OCI-LY3 (cell line): ENCODE measurements around the gene HMX1.
A peak's percentile ranks its signal among the peaks of the same experiment; 100 is the strongest.

ENCODE experiments used
- H2AFZ ChIP-seq: fragments of 200-600, 300-600 bp; shearing (Covaris generic); 2 replicates; pipeline ENCODE4 v1.6.0; 2014; ENCODE audit warnings: antibody characterized with exemption, low read depth, low read length
- H3K27ac ChIP-seq: fragments of 200-600, 300-600 bp; sonication (generic); 2 replicates; pipeline ENCODE4 v1.5.1; 2014; ENCODE audit warnings: mild to moderate bottlenecking, low read length, moderate library complexity, mixed read lengths
- H3K27me3 ChIP-seq: fragments of 200-600, 300-600 bp; sonication (generic); 2 replicates; pipeline ENCODE4 v1.6.1; 2014; ENCODE audit warnings: low read depth, low read length, mixed read lengths
- H3K36me3 ChIP-seq: fragments of 200-600, 300-600 bp; sonication (generic); replicated peaks from 2 replicates; pipeline ENCODE3; 2014; ENCODE audit warnings: low read depth, low read length, mixed read lengths
- H3K4me1 ChIP-seq: fragments of 300-600, 200-600 bp; sonication (generic); 2 replicates; pipeline ENCODE4 v1.6.1; 2014; ENCODE audit warnings: low read length, mixed read lengths
- H3K4me2 ChIP-seq: fragments of 200-600, 300-600 bp; sonication (generic); 2 replicates; pipeline ENCODE4 v1.6.1; 2014; ENCODE audit warnings: low read length, mixed read lengths
- H3K4me3 ChIP-seq: fragments of 300-600, 200-600 bp; sonication (generic); 2 replicates; pipeline ENCODE4 v1.5.1; 2014; ENCODE audit warnings: antibody characterized with exemption, mild to moderate bottlenecking, low read length, moderate library complexity
- H3K79me2 ChIP-seq: fragments of 300-600, 200-600 bp; shearing (Covaris generic); 2 replicates; pipeline ENCODE4 v1.6.1; 2014; ENCODE audit warnings: mild to moderate bottlenecking, low read length, mixed read lengths
- H3K9ac ChIP-seq: fragments of 300-600, 200-600 bp; shearing (Covaris generic); 2 replicates; pipeline ENCODE4 v1.6.0; 2014; ENCODE audit warnings: mild to moderate bottlenecking, low read length, moderate library complexity
- H3K9me3 ChIP-seq: fragments of 200-600, 300-600 bp; shearing (Covaris generic); 2 replicates; pipeline ENCODE4 v1.6.1; 2014; ENCODE audit warnings: low read length, mixed read lengths; ENCODE audit not compliant: insufficient read depth
- H4K20me1 ChIP-seq: fragments of 200-600, 300-600 bp; sonication (generic); 2 replicates; pipeline ENCODE4 v1.6.1; 2016; ENCODE audit warnings: low read length, mixed read lengths; ENCODE audit not compliant: insufficient read depth
- CTCF ChIP-seq: fragments of 200-600, 300-600 bp; sonication (generic); IDR thresholded peaks from 2 replicates; pipeline ENCODE4 v1.5.1; 2014; ENCODE audit warnings: antibody characterized with exemption, low read length, low read depth
- EZH2phosphoT487 ChIP-seq: fragments of 200-600 bp; shearing (Covaris generic); IDR thresholded peaks from 2 replicates; pipeline ENCODE4 v1.6.1; 2018; ENCODE audit warnings: antibody characterized with exemption, mixed run types, low read depth

The HMX1 gene

GRCh38 chr4:8821151-8821950 lies 50.3 kb downstream of the HMX1 start:
- no peak overlapping the region for H3K4me2 ChIP-seq
- no peak overlapping the region for H3K27ac ChIP-seq
- H3K4me3 ChIP-seq = no peak overlapping the region
- H3K4me1 ChIP-seq = peaks cover 39% of the 10 kb centered on the region
- 0 out of 2 replicates have a peak, but pooled peaks cover 2% of the 10 kb centered on the region for H3K27me3 ChIP-seq
- no peak overlapping the region for H2AFZ ChIP-seq
- no peak for TF ChIP-seq CTCF
- TF ChIP-seq EZH2phosphoT487 = no peak
- 0 out of 2 replicates have a peak, but pooled peaks cover 3% of the 10 kb centered on the region for H3K9me3 ChIP-seq
- H3K79me2 ChIP-seq = no peaks in the 10 kb centered on the region
- no peaks in the 10 kb centered on the region for H4K20me1 ChIP-seq
- no peak overlapping the region for H3K9ac ChIP-seq
- H3K36me3 ChIP-seq = no peaks in the 10 kb centered on the region

- TF ChIP-seq CTCF (no peak), EZH2phosphoT487 (no peak)
- peak overlapping the region; percentile 95 for H3K4me2 ChIP-seq
These were observed 51.2 kb downstream of the HMX1 start for GRCh38 chr4:8820178-8821102.

GRCh38 chr4:8819473-8820177 lies 52.0 kb downstream of the HMX1 start:
- Histone ChIP-seq H3K27me3 (no peaks in the 10 kb centered on the region), H3K9ac (peak overlapping the region; percentile 65), H3K4me1 (peaks cover 39% of the 10 kb centered on the region), H3K4me3 (peak overlapping the region; percentile 73), H2AFZ (peak overlapping the region; percentile 55; the same call in 1 of the 2 replicates), H3K36me3 (no peaks in the 10 kb centered on the region), H3K4me2 (peak overlapping the region; percentile 95), H3K9me3 (0 out of 2 replicates have a peak, but pooled peaks cover under 1% of the 10 kb centered on the region), H4K20me1 (no peaks in the 10 kb centered on the region), H3K27ac (peak overlapping the region; percentile 82), H3K79me2 (no peaks in the 10 kb centered on the region)
- TF ChIP-seq EZH2phosphoT487 (no peak), CTCF (peak; percentile 49)

More at GRCh38 chr4:8820178-8821102, 51.2 kb downstream of the HMX1 start:
- H2AFZ ChIP-seq = no peak overlapping the region
- no peaks in the 10 kb centered on the region for H3K36me3 ChIP-seq
- no peaks in the 10 kb centered on the region for H3K27me3 ChIP-seq
- H4K20me1 ChIP-seq = no peaks in the 10 kb centered on the region
- no peaks in the 10 kb centered on the region for H3K79me2 ChIP-seq
- H3K27ac ChIP-seq = peak overlapping the region; percentile 82; the same call in 1 of the 2 replicates
- peaks cover 39% of the 10 kb centered on the region for H3K4me1 ChIP-seq
- H3K9me3 ChIP-seq = 0 out of 2 replicates have a peak, but pooled peaks cover 3% of the 10 kb centered on the region
- peak overlapping the region; percentile 73 for H3K4me3 ChIP-seq
- peak overlapping the region; percentile 65; the same call in 1 of the 2 replicates for H3K9ac ChIP-seq
